WI38 (cell line): ENCODE data around the gene ARHGEF11.

Experiments
- H3K4me3 ChIP-seq: 2 replicates; pipeline ENCODE4 v1.5.1; 2011; ENCODE audit warnings: low read depth, mild to moderate bottlenecking, control low read depth, low read length
- CTCF ChIP-seq: IDR thresholded peaks from 2 replicates; pipeline ENCODE4 v1.5.1; 2012; ENCODE audit warnings: low read depth, mild to moderate bottlenecking, control low read depth, low read length

ARHGEF11 gene

GRCh38 chr1:156935505-156936128, 109.9 kb downstream of the ARHGEF11 start:
- no peak for TF ChIP-seq CTCF

GRCh38 chr1:156933136-156933535, 112.4 kb downstream of the ARHGEF11 start:
- no peak for TF ChIP-seq CTCF
- no peak overlapping the region for H3K4me3 ChIP-seq

More at GRCh38 chr1:156935505-156936128, 109.9 kb downstream of the ARHGEF11 start:
- H3K4me3 ChIP-seq: no peak overlapping the region

GRCh38 chr1:156931974-156932710, 113.4 kb downstream of the ARHGEF11 start:
- H3K4me3 ChIP-seq: no peak overlapping the region
- no peak for TF ChIP-seq CTCF

- H3K4me3 ChIP-seq: no peak overlapping the region
- TF ChIP-seq CTCF: no peak
These were observed 114.2 kb downstream of the ARHGEF11 start for GRCh38 chr1:156931211-156931952.

GRCh38 chr1:156930483-156930882, 115.1 kb downstream of the ARHGEF11 start:
- TF ChIP-seq CTCF: no peak
- H3K4me3 ChIP-seq: no peak overlapping the region

- no peak overlapping the region for H3K4me3 ChIP-seq
- no peak for TF ChIP-seq CTCF
These were observed 115.8 kb downstream of the ARHGEF11 start for GRCh38 chr1:156929596-156930238.
